Mesenchymal stem cell (in vitro differentiated cells and primary cell): Measurements from ENCODE around the gene NFKBIB.
A peak's percentile ranks its signal among the peaks of the same experiment; 100 is the strongest.

ENCODE experiments used
- DNase-seq: peaks from one replicate; pipeline ENCODE4 v3.0.0-alpha.2; 2013
- H2AFZ ChIP-seq: one replicate; pipeline ENCODE4 v1.6.1; 2013; ENCODE audit warnings: low read depth, mild to moderate bottlenecking, control low read depth, inconsistent platforms, low read length, moderate library complexity
- H2AK5ac ChIP-seq: 2 replicates; pipeline ENCODE4 v1.6.1; 2013; ENCODE audit warnings: low read length, moderate library complexity, mild to moderate bottlenecking, inconsistent platforms; ENCODE audit not compliant: severe bottlenecking
- H2BK120ac ChIP-seq: one replicate; pipeline ENCODE4 v1.6.1; 2013; ENCODE audit warnings: low read depth, mild to moderate bottlenecking, inconsistent platforms, low read length, moderate library complexity
- H2BK12ac ChIP-seq, 2 experiments: one replicate each; pipeline ENCODE4 v1.6.1; 2013; ENCODE audit warnings: inconsistent platforms in 2 of 2, low read length in 2 of 2, mild to moderate bottlenecking in 2 of 2, moderate library complexity in 2 of 2, control low read depth in 1 of 2
- H2BK15ac ChIP-seq: one replicate; pipeline ENCODE4 v1.6.1; 2013; ENCODE audit warnings: mild to moderate bottlenecking, low read depth, inconsistent platforms; ENCODE audit not compliant: poor library complexity, severe bottlenecking
- H2BK5ac ChIP-seq: 2 replicates; pipeline ENCODE4 v1.6.1; 2013; ENCODE audit warnings: low read depth, mild to moderate bottlenecking, low read length, control low read depth, inconsistent platforms; ENCODE audit not compliant: poor library complexity, severe bottlenecking
- H3K14ac ChIP-seq, 2 experiments: one replicate each; pipeline ENCODE4 v1.6.1; 2013; ENCODE audit warnings: inconsistent platforms in 2 of 2, low read length in 2 of 2, control low read depth in 1 of 2, mild to moderate bottlenecking in 1 of 2, moderate library complexity in 1 of 2
- H3K18ac ChIP-seq, 2 experiments: one replicate each; pipeline ENCODE4 v1.6.1; 2013; ENCODE audit warnings: inconsistent platforms in 2 of 2, low read length in 2 of 2, control low read depth in 1 of 2, low read depth in 1 of 2, mild to moderate bottlenecking in 1 of 2
- H3K23ac ChIP-seq, 2 experiments: one replicate each; pipeline ENCODE4 v1.6.1; 2013; ENCODE audit warnings: inconsistent platforms in 2 of 2, low read length in 2 of 2, mild to moderate bottlenecking in 2 of 2, moderate library complexity in 2 of 2, control low read depth in 1 of 2
- H3K27ac ChIP-seq: 2 replicates; pipeline ENCODE4 v1.5.1; 2013; ENCODE audit warnings: mild to moderate bottlenecking, moderate library complexity, low read length, control low read depth, inconsistent platforms; ENCODE audit not compliant: poor library complexity, severe bottlenecking
- H3K27me3 ChIP-seq, 2 experiments: 2 replicates each; pipeline versions ENCODE4 v1.6.1 to v1.7.0; 2013; ENCODE audit warnings: low read length in 2 of 2, mild to moderate bottlenecking in 2 of 2, moderate library complexity in 2 of 2, control low read depth in 1 of 2, inconsistent platforms in 1 of 2; ENCODE audit not compliant: control insufficient read depth in 1 of 2, insufficient read depth in 1 of 2
- H3K36me3 ChIP-seq, 2 experiments: 2 replicates each; pipeline versions ENCODE4 v1.6.1 to v1.7.0; 2013; ENCODE audit warnings: low read length in 2 of 2, control low read depth in 1 of 2, inconsistent platforms in 1 of 2, low read depth in 1 of 2, mild to moderate bottlenecking in 1 of 2; ENCODE audit not compliant: insufficient read depth in 2 of 2, control insufficient read depth in 1 of 2
- H3K4ac ChIP-seq, 2 experiments: one replicate each; pipeline ENCODE4 v1.6.1; 2013; ENCODE audit warnings: inconsistent platforms in 2 of 2, low read length in 2 of 2, mild to moderate bottlenecking in 2 of 2, moderate library complexity in 2 of 2, control low read depth in 1 of 2, low read depth in 1 of 2
- H3K4me1 ChIP-seq: 2 replicates; pipeline ENCODE4 v1.6.1; 2013; ENCODE audit warnings: low read depth, low read length, control low read depth; ENCODE audit not compliant: control insufficient read depth, insufficient read depth
- H3K4me2 ChIP-seq: 2 replicates; pipeline ENCODE4 v1.6.1; 2013; ENCODE audit warnings: low read length, mild to moderate bottlenecking, inconsistent platforms; ENCODE audit not compliant: poor library complexity, severe bottlenecking
- H3K4me3 ChIP-seq, 2 experiments: 2 replicates each; pipeline versions ENCODE4 v1.5.1 to v1.7.0; 2013; ENCODE audit warnings: low read length in 2 of 2, mild to moderate bottlenecking in 2 of 2, control low read depth in 1 of 2, low read depth in 1 of 2; ENCODE audit not compliant: insufficient read depth in 1 of 2
- H3K79me1 ChIP-seq: replicated peaks from 2 replicates; pipeline ENCODE4 v1.6.1; 2013; ENCODE audit warnings: mild to moderate bottlenecking, control low read depth, low read length, inconsistent platforms; ENCODE audit not compliant: poor library complexity, severe bottlenecking
- H3K9ac ChIP-seq: 2 replicates; pipeline ENCODE4 v1.7.0; 2013; ENCODE audit warnings: mild to moderate bottlenecking, low read length, moderate library complexity
- H3K9me3 ChIP-seq: 2 replicates; pipeline ENCODE4 v1.7.0; 2013; ENCODE audit warnings: mild to moderate bottlenecking, low read length; ENCODE audit not compliant: control insufficient read depth
- H4K8ac ChIP-seq: one replicate; pipeline ENCODE4 v1.6.1; 2013; ENCODE audit warnings: inconsistent platforms, mild to moderate bottlenecking, low read length, moderate library complexity
- H4K91ac ChIP-seq: one replicate; pipeline ENCODE4 v1.6.1; 2013; ENCODE audit warnings: mild to moderate bottlenecking, low read length, inconsistent platforms
- WGBS: methylation state at CpG from one replicate; pipeline ENCODE4 v1.1.7; 2013; ENCODE audit warnings: mixed read lengths; 5-methylcytosine and 5-hydroxymethylcytosine counted together

NFKBIB gene

DNA sequence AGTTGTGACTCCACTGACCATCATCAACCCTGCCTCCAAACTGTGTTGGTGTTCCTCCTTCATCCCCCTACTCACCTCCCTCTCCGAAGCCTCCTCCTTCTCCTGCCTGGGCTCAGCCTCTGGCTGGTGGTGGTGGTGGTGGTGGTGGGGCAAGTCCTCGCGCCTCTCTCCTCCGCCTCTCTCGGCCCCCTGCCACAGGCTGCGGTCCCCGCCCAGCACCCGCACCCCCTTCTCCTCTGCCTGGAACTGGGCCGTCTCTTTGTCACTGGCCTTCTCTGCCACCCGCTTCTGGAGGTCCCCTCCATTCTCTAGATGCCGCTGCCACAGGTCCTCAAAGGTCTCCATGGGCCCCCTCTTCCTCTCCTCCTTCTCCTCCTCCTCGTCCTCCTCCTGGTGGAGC is 10.7 kb downstream of the NFKBIB start:
- no peak overlapping the region for H3K4me2 ChIP-seq
- H3K18ac ChIP-seq = no peak overlapping the region
- H3K27me3 ChIP-seq = peaks cover 6 to 8% of the 10 kb centered on the region in 2 experiments
- H2BK5ac ChIP-seq = no peak overlapping the region
- H2BK120ac ChIP-seq = no peak overlapping the region
- H2BK15ac ChIP-seq = no peak overlapping the region
- H3K4me1 ChIP-seq = peaks cover 4% of the 10 kb centered on the region
- H3K4ac ChIP-seq = no peak overlapping the region
- H3K36me3 ChIP-seq = peaks cover 21 to 32% of the 10 kb centered on the region in 2 experiments
- no peak overlapping the region for H4K91ac ChIP-seq
- no peak overlapping the region for H4K8ac ChIP-seq
- 98% methylated on average over 11 of the region's 12 CpGs for WGBS
- no peak for DNase-seq
- H3K9me3 ChIP-seq = no peaks in the 10 kb centered on the region
- H3K23ac ChIP-seq = no peak overlapping the region
- no peak overlapping the region for H3K14ac ChIP-seq
- no peak overlapping the region for H3K4me3 ChIP-seq
- no peak overlapping the region for H2BK12ac ChIP-seq
- H3K79me1 ChIP-seq = peaks cover 4% of the 10 kb centered on the region
- H3K27ac ChIP-seq = no peak overlapping the region
- H3K9ac ChIP-seq = no peak overlapping the region
- no peak overlapping the region for H2AK5ac ChIP-seq
- no peak overlapping the region for H2AFZ ChIP-seq

DNA sequence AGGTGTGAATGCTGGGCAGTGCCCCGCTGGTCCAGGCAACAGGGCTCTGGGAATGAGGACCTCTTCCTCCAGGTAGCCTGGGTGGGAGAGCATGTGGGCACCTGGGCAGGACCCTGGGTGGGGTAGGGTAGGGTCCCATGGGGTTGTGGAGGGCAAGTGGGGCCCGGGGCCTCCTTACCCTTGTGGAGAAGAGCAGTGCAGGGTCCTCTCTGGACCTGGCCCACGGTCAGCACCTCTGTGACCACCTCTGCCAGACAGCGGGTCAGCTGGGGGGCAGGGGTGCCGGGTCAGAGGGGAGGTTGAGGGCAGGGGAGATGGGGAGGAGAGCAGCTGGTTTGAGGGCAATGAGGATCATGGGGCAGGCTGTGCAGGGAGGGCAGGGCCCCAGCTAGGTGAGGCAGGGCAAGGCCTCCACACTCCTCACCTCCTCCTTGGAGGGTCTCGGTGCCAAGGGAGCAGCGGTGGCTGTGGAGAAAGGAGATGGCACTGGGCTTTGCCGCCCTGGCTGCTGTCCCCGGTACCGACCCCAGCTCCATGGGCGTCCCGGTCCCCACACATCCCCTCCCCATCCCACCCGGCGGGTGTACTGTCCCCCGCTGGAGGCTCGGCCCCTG is 11.7 kb downstream of the NFKBIB start:
- no peak overlapping the region for H4K8ac ChIP-seq
- no peak overlapping the region for H2BK5ac ChIP-seq
- no peak overlapping the region for H3K18ac ChIP-seq
- H3K4me3 ChIP-seq = no peak overlapping the region
- no peak overlapping the region for H3K4ac ChIP-seq
- DNase-seq = no peak
- H2AFZ ChIP-seq = no peak overlapping the region
- no peak overlapping the region for H3K9ac ChIP-seq
- peaks cover 17 to 33% of the 10 kb centered on the region in 2 experiments for H3K36me3 ChIP-seq
- H3K4me2 ChIP-seq = no peak overlapping the region
- no peak overlapping the region for H4K91ac ChIP-seq
- no peaks in the 10 kb centered on the region for H3K79me1 ChIP-seq
- no peak overlapping the region for H2AK5ac ChIP-seq
- H3K23ac ChIP-seq = no peak overlapping the region
- H3K9me3 ChIP-seq = no peaks in the 10 kb centered on the region
- no peak overlapping the region for H2BK15ac ChIP-seq
- H3K27ac ChIP-seq = no peak overlapping the region
- peak overlapping the region in 1 of 2 experiments; percentile 37 for H3K14ac ChIP-seq
- H3K27me3 ChIP-seq = peaks cover 6 to 8% of the 10 kb centered on the region in 2 experiments
- no peak overlapping the region for H2BK120ac ChIP-seq
- H2BK12ac ChIP-seq = no peak overlapping the region
- 75% methylated on average over 16 of the region's 16 CpGs for WGBS
- peaks cover 4% of the 10 kb centered on the region for H3K4me1 ChIP-seq

DNA sequence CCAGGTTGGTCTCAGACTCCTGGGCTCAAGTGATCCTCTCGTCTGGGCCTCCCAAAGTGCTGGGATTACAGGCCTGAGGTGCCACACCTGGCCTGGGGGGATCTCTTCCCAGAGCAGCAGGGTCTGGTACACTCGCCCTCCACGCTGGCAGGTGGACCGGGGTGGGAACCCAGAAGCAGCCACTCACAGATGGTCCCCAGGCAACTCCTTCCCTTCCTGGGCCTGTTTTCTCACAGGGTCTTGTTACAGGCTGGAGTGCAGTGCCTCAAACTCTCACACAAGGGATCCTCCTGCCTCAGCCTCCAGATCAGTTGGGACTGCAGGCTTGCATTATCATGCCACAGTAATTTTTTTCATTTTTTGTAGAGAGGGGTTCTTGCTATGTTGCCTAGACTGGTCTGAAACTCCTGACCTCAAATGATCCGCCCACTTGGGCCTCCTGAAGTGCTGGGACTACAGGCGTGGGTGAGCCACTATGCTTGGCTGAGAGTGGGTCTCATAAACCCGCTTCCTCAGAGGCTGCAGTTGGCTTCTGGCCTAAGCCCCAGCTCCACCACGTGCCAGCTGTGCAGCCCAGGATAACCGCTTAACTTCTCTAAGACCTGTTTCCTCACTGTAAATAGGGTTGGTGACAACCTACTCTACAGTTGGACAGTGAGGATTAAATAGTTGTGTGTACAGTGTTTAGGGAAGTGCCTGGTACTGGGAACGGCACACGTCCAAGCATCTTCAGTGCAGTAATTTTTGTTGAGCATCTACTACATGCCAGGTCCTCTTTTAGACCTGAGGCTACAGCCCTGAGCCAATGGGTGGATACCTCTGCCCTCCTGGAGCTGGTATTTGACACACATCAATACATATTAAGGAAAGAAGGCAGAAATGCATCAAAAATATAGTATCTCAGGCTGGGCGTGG is 13.1 kb downstream of the NFKBIB start:
- Histone ChIP-seq H3K79me1 (no peaks in the 10 kb centered on the region), H4K8ac (no peak overlapping the region), H2AK5ac (no peak overlapping the region), H2BK12ac (no peak overlapping the region), H3K14ac (no peak overlapping the region), H2BK5ac (no peak overlapping the region), H3K9ac (no peak overlapping the region), H3K4me1 (peaks cover 4% of the 10 kb centered on the region), H3K4me2 (no peak overlapping the region), H2BK15ac (no peak overlapping the region), H3K9me3 (no peaks in the 10 kb centered on the region), H3K18ac (no peak overlapping the region), H4K91ac (no peak overlapping the region), H2AFZ (no peak overlapping the region), H3K4me3 (no peak overlapping the region), H3K23ac (no peak overlapping the region), H3K27ac (no peak overlapping the region), H3K36me3 (peaks cover 5 to 20% of the 10 kb centered on the region in 2 experiments), H3K27me3 (peaks cover 6 to 8% of the 10 kb centered on the region in 2 experiments), H2BK120ac (no peak overlapping the region), H3K4ac (no peak overlapping the region)
- WGBS = 85% methylated on average over 12 of the region's 12 CpGs
- DNase-seq = no peak

DNA sequence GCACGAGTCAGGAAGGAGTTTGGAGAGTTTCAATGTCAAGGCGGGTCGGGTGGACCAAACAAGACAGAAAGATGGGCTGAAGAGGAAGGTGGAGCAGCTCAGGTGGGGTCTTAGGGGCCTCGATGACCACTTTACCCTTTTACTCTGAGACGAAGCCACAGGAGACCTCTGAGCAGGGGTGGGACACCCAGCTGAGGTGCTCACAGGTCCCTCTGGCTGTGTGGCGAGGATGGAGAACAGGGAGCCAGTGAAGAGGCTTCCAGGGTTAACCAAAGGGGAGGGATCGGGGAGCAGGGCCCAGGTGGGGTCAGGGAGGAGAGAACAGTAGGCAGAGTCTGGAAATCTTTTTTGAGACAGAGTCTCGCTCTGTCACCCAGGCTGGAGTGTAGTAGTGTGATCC is 14.2 kb downstream of the NFKBIB start:
- Histone ChIP-seq H2BK12ac (no peak overlapping the region), H3K4ac (no peak overlapping the region), H3K9ac (no peak overlapping the region), H2AFZ (no peak overlapping the region), H3K4me3 (no peak overlapping the region), H3K27ac (no peak overlapping the region), H3K36me3 (peaks cover under 1 to 18% of the 10 kb centered on the region in 2 experiments), H4K8ac (no peak overlapping the region), H2BK5ac (no peak overlapping the region), H3K79me1 (no peaks in the 10 kb centered on the region), H2BK120ac (no peak overlapping the region), H3K4me2 (no peak overlapping the region), H3K23ac (no peak overlapping the region), H2BK15ac (no peak overlapping the region), H3K27me3 (peaks cover 6 to 8% of the 10 kb centered on the region in 2 experiments), H2AK5ac (no peak overlapping the region), H3K9me3 (no peaks in the 10 kb centered on the region), H3K14ac (no peak overlapping the region), H3K18ac (no peak overlapping the region), H3K4me1 (peaks cover 4% of the 10 kb centered on the region), H4K91ac (no peak overlapping the region)
- no peak for DNase-seq
- WGBS = 96% methylated on average over 8 of the region's 8 CpGs
